Omental fat pad (tissue), 4 donors: ENCODE data around the gene PTPN3. TPM values are rescaled to one million over a fixed set of nuclear protein-coding genes. Genes with fewer than 3 reads are reported as not detected.

Experiments used
- ATAC-seq: fragments of 150-250 bp; one replicate; pipeline ENCODE4 v1.9.1; 2016; ENCODE audit warnings: mild to moderate bottlenecking, moderate library complexity; ENCODE audit not compliant: low FRiP score
- DNase-seq: peaks from one replicate; pipeline ENCODE4 v3.0.0-alpha.2; 2019; ENCODE audit warnings: low spot score
- total RNA-seq, 4 donors: library from RNA; depleted of rRNA; stranded (reverse); fragments of >200 nt; gene quantifications; one replicate each; pipeline ENCODE4 v1.1.0, GENCODE V29; 2016
- TF ChIP-seq, protein P1 (sequence below), 3 donors: fragments of 450-650 bp; IDR thresholded peaks; one replicate each; pipeline ENCODE4 v1.5.1; 2016 to 2017; ENCODE audit warnings: antibody characterized with exemption in 3 of 3, mild to moderate bottlenecking in 3 of 3, moderate library complexity in 2 of 3

The PTPN3 gene
- total RNA-seq, 4 donors from 2014 or later: 4.1 to 14.6 (median 7.8) TPM

DNA sequence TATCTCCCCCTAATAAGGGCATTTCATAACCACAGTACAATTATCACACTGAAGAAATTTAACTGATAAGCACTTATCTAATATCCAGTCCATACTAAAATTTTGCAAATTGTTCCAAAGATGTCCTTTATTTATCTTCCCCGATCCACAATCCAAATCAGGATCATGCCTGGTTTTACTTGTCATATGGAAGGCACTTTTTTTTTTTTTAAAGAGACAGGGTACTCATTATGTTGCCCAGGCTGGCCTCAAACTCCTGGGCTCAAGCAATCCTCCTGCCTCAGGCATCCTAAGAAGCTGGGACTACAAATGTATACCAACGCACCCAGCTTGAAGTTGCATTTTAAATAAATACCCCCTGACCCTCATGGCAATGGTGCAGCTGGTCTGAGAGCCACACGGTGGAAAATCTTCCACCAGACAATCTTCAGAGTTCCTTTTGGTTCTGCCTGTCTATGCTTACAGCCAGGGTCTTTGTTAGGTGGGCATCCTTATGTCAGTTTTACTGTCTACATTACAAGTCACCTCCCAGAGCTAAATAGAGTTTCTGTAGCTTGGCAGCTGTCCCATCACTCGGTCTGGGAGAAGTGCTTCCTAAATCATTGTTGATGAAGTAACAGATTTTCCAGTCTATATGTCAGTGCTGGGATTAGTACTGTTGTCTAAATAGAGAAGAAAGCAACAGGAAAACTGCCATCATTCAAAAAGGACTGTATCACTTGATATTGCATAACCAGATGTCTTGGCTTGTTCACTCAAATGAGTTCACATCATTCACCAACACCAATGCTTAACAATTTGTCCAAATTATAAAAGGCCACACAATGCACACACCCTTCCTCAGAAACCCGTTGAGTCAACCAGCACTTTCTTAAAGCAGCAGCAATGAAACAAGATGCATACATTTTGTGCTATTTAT lies 26.4 kb downstream of the PTPN3 start:
- TF ChIP-seq, protein P1, sequence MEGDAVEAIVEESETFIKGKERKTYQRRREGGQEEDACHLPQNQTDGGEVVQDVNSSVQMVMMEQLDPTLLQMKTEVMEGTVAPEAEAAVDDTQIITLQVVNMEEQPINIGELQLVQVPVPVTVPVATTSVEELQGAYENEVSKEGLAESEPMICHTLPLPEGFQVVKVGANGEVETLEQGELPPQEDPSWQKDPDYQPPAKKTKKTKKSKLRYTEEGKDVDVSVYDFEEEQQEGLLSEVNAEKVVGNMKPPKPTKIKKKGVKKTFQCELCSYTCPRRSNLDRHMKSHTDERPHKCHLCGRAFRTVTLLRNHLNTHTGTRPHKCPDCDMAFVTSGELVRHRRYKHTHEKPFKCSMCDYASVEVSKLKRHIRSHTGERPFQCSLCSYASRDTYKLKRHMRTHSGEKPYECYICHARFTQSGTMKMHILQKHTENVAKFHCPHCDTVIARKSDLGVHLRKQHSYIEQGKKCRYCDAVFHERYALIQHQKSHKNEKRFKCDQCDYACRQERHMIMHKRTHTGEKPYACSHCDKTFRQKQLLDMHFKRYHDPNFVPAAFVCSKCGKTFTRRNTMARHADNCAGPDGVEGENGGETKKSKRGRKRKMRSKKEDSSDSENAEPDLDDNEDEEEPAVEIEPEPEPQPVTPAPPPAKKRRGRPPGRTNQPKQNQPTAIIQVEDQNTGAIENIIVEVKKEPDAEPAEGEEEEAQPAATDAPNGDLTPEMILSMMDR (IDR thresholded peaks at IDR 0.05): no peak
- ATAC-seq: no peak
- DNase-seq: no peak

DNA sequence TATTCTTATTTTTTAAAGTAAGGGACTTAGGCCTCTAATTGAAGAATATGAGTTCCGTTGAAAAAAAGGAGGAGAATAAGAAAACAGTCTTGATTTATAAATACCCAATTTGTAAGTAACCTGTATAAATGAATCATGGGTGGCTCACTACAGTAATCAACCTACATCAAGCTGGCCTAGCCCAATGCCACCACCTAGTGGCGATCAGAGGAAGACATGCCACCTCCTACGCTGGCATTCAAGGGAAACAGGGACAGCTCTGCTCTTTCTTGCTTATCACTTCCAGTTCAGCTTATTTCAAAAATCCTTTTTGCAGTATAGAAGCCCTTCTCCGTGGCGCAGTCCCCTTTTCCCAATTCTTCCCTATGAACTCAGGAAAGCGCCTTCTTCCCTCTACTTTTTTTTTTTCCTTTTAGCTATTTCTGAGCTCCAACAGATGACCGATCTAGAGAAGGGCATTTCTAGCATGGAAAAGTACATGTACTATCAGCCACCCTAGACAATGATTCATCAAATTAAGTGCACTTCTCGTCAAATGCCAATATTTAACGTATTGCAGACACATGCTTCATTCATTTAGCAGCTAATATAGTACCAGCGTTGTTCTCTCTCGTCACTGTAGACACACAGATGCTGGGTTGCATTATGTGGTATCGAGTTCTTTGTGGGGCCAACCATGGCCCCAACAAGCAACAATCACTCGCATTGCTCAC lies 28.3 kb downstream of the PTPN3 start:
- peak; percentile 50 for DNase-seq
- ATAC-seq: peak; percentile 87
- TF ChIP-seq, protein P1 (IDR thresholded peaks at IDR 0.05): peak in 2 of 3 donors; percentile 20 to 80

DNA sequence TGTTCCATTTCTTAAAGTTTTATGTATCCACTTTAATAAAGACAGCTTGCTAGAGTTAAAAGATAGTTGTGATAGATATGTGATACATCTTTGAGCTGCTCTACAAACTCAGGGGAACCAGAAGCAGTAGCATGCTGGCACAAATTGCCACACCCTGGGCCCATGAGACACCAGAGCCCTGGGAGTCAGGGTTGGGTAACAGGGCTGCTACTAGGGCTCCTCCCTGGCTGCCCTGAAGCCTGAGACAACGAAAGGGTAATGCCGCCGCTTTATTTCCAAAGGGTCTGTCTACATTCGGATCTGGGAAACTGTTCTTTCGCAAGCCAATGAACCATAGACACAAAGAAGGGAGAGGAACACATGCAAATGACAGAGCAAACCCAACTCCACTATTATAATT lies 29.2 kb downstream of the PTPN3 start:
- TF ChIP-seq, protein P1 (IDR thresholded peaks at IDR 0.05): no peak
- ATAC-seq: peak; percentile 41
- DNase-seq: no peak

DNA sequence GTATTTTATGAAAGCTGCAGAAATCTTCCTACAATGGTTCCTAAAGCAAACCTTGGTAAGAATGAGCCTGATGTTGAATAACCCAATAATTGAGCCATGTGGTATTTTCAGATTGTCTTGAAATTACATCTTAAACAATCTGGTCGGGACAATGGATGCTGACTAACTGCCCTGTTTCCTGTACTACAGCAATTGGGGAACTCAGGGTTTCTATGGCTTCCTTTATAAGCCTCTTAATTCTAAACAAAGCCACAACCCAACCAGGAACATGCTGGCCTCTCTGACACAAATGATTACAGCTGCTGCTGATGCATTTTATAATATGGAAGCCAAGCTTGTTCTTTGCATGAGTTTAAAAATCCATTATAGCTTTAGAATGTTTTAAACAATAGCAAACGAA lies 30.2 kb downstream of the PTPN3 start:
- DNase-seq: no peak
- TF ChIP-seq, protein P1 (IDR thresholded peaks at IDR 0.05): no peak
- no peak for ATAC-seq

DNA sequence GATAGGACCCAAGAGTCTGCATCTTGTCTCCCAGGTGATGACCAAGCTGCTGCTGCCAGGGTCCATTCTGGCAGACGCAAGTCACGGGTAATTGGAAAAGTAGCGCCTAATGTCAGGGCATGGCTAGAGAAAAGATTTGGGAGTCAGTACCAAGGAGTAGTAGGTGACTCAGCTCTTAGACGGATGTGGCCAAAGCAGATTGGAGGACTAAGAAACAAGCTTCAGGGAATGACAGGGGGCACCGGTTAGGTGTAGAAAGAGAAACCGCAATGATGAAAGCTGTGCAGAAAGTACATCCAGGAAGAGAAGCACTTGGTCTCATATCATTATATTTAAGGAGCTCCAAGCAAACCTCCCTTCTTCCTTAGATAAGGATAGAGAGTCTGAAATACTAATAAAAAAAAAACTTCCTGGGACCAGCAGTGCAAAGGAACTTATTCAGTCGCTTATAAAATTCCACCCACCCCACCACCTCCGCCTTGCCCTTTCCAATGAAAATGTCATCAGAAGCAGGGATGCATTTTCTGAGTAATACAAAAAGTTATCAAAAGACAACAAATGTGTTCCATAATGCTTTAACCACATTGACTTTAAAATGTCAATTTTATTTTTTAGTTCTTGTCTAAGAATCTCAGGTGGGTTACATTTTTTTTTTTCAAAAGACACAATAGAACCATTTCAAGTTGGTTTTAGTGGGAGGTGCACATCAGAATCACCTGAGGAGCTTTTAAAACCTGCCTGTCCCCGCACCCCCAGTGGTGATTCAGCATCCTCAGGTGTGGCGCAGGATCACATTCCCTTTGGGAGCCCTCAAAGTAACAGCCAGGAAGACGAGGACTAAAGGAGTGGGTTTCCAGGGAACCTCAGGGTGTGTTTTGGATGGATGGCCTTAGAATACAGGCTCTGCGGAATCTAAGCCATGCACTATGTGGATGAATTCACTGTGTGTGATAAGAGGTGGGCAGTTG lies 31.2 kb downstream of the PTPN3 start:
- DNase-seq (no peak), ATAC-seq (no peak)
- TF ChIP-seq, protein P1 (IDR thresholded peaks at IDR 0.05): no peak

DNA sequence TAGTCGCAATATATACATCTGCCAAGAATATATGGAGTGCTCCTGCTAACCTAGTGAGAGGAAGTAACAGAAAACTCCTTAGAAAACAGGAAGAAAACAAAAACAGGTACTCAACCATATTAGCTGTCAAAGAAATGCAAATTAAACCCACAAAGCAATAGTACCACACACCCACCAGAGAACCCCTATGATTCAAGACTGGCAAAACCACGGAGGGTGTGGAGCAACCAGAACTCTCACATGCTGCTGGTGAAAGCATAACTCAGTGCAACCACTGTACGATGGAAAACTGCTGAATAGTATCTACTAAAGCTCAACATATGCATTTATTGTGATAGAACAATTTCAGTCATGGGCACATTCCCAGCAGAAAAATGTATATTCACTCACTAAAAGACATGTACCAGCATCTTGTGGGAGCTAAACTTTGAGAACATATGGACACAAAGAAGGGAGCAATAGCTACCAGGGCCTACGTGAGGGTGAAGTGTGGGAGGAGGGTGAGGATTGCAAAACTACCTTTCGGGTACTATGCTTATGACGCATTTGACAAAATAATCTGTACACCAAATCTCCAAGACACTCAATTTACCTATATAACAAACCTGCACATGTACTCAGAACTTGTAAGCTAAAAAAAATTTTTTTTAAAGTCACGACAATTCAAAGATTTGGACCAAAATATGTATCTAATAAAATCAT lies 34.0 kb downstream of the PTPN3 start:
- TF ChIP-seq, protein P1 (IDR thresholded peaks at IDR 0.05): no peak
- DNase-seq (no peak), ATAC-seq (no peak)
